Measurements from ENCODE around the gene HS3ST1.

HS3ST1 gene

DNA sequence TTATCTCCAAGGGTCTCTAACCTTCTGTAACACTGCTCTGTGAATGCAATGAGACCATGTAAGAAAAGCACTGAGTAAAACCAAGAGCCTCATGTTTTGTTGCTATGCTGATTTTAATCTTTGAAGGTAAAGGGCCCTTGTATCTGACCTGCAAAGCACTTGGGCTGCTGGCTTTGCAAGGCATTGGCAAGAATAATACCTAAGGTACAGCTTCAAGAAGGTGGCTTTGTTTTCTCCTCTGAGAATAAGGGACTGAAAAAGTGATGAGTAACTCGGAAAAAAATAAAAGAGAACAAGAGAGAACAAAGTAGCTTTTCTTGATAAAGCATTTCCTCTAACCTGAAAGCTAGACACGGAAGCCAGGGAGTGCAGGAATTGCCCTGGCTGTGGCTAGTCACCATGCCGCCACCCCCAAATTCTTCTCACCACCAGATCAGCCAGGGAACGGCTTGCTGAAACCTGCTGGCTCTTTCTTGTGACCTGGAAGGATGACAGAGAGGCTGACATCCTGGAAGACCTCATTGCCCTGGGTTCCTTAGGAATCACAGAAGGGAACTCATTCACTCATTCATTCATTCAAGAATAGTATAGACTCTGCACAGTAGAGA is 41.8 kb upstream of the HS3ST1 start:
- no peaks in the 10 kb centered on the region for H3K9me2 ChIP-seq (replicated peaks; ENCODE audit: control insufficient read depth, low read length)
- no peaks in the 10 kb centered on the region for H3K9me3 ChIP-seq (ENCODE audit: control insufficient read depth, insufficient read depth, low read length)

DNA sequence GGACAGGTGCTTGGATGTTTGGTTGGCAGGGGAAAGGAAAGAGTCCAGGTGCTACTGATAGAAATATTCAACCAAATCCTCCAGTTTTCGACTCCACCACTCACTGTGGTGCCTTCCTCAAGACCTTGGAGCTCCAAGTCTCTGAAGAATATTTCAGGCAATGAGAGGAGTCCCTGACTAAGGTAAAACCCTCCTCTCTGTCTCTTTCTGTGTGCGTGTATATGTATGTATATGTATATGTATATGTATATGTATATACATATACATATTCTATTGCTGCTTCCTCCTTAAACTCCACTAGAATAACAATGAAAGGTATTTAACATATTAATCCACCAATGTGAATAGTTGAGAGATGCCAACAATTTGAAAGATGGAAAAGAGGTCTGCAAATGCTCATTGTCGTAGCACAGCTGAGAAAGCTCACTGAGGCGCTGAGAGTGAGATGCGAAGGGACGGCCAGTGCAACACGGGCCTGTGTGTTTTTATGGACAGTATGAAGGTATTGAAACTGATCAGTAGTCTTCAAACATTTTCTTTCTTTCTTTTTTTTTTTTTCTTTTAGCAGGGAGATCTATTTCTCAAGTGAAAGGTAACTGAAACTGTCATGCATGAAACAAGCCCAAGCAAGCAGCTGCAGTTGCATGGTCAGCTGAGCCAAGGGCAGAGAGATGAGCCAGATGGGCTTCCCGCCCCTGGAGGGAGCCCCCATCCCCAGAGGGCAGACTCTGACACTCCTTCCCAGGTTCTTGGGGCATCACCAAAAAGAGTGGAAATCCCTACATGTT is 41.1 kb upstream of the HS3ST1 start:
- H3K4me2 ChIP-seq (ENCODE audit: low read length), result no peak overlapping the region

More for the DNA sequence above, 41.8 kb upstream of the HS3ST1 start:
- Histone ChIP-seq H3K79me2 (ENCODE audit: control insufficient read depth, low read length) (no peaks in the 10 kb centered on the region), H4K20me1 (ENCODE audit: control insufficient read depth, insufficient read depth, low read depth, low read length) (no peaks in the 10 kb centered on the region), H3F3A (ENCODE audit: control insufficient read depth, insufficient read depth) (no peaks in the 10 kb centered on the region), H3K4me1 (ENCODE audit: control insufficient read depth, low read length) (peaks cover 5% of the 10 kb centered on the region), H3K4me3 (ENCODE audit: low read length) (no peak overlapping the region), H3K4me2 (ENCODE audit: low read length) (no peak overlapping the region), H3K27me3 (ENCODE audit: control insufficient read depth, low read length) (no peaks in the 10 kb centered on the region), H3K27ac (ENCODE audit: low read depth, low read length) (no peak overlapping the region), H3K36me3 (ENCODE audit: control insufficient read depth, low read length) (no peaks in the 10 kb centered on the region)
- TF ChIP-seq EZH2phosphoT487 (IDR thresholded peaks at IDR 0.05; ENCODE audit: borderline replicate concordance, low read length), result no peak
- TF ChIP-seq, protein P1, sequence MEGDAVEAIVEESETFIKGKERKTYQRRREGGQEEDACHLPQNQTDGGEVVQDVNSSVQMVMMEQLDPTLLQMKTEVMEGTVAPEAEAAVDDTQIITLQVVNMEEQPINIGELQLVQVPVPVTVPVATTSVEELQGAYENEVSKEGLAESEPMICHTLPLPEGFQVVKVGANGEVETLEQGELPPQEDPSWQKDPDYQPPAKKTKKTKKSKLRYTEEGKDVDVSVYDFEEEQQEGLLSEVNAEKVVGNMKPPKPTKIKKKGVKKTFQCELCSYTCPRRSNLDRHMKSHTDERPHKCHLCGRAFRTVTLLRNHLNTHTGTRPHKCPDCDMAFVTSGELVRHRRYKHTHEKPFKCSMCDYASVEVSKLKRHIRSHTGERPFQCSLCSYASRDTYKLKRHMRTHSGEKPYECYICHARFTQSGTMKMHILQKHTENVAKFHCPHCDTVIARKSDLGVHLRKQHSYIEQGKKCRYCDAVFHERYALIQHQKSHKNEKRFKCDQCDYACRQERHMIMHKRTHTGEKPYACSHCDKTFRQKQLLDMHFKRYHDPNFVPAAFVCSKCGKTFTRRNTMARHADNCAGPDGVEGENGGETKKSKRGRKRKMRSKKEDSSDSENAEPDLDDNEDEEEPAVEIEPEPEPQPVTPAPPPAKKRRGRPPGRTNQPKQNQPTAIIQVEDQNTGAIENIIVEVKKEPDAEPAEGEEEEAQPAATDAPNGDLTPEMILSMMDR (IDR thresholded peaks at IDR 0.05; ENCODE audit: low read depth, low read length, poor library complexity, severe bottlenecking), result no peak

DNA sequence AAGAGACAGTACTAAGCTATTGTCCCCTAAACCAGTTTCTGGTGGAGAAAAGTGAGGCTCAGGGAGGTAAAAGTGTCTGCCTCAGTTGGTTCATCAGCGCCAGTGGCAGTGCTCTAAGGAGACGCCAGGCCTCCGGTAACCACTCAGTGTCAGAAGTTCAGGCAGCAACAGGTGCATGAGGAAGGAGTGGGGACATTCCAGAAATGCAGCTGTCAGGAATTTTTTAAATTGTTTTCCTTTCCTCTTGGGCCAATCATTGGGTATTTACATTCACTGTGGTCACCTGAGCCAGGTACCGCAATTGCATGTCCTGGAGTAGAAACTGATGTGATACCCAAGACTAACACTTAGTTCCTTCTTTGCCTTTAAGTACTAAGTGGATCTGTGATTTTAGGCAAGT is 40.2 kb upstream of the HS3ST1 start:
- Histone ChIP-seq H3K9me3 (ENCODE audit: control insufficient read depth, insufficient read depth, low read length) (no peaks in the 10 kb centered on the region), H3K79me2 (ENCODE audit: control insufficient read depth, low read length) (no peaks in the 10 kb centered on the region), H3K27ac (ENCODE audit: low read depth, low read length) (no peak overlapping the region), H3K27me3 (ENCODE audit: control insufficient read depth, low read length) (no peaks in the 10 kb centered on the region), H3K36me3 (ENCODE audit: control insufficient read depth, low read length) (no peaks in the 10 kb centered on the region), H3F3A (ENCODE audit: control insufficient read depth, insufficient read depth) (no peaks in the 10 kb centered on the region), H3K9me2 (replicated peaks; ENCODE audit: control insufficient read depth, low read length) (no peaks in the 10 kb centered on the region), H3K4me2 (ENCODE audit: low read length) (no peak overlapping the region), H3K4me3 (ENCODE audit: low read length) (no peak overlapping the region), H4K20me1 (ENCODE audit: control insufficient read depth, insufficient read depth, low read depth, low read length) (no peaks in the 10 kb centered on the region), H3K4me1 (ENCODE audit: control insufficient read depth, low read length) (peaks cover 5% of the 10 kb centered on the region)
- TF ChIP-seq EZH2phosphoT487 (IDR thresholded peaks at IDR 0.05; ENCODE audit: borderline replicate concordance, low read length), result no peak

More for the DNA sequence above, 41.1 kb upstream of the HS3ST1 start:
- no peaks in the 10 kb centered on the region for H4K20me1 ChIP-seq (ENCODE audit: control insufficient read depth, insufficient read depth, low read depth, low read length)
- H3K79me2 ChIP-seq (ENCODE audit: control insufficient read depth, low read length), result no peaks in the 10 kb centered on the region
- no peaks in the 10 kb centered on the region for H3K27me3 ChIP-seq (ENCODE audit: control insufficient read depth, low read length)
- TF ChIP-seq EZH2phosphoT487 (IDR thresholded peaks at IDR 0.05; ENCODE audit: borderline replicate concordance, low read length), result no peak
- TF ChIP-seq, protein P1 (IDR thresholded peaks at IDR 0.05; ENCODE audit: low read depth, low read length, poor library complexity, severe bottlenecking), result no peak
- H3K27ac ChIP-seq (ENCODE audit: low read depth, low read length), result no peak overlapping the region
- H3F3A ChIP-seq (ENCODE audit: control insufficient read depth, insufficient read depth), result no peaks in the 10 kb centered on the region
- H3K4me3 ChIP-seq (ENCODE audit: low read length), result no peak overlapping the region
- no peaks in the 10 kb centered on the region for H3K9me3 ChIP-seq (ENCODE audit: control insufficient read depth, insufficient read depth, low read length)
- no peaks in the 10 kb centered on the region for H3K36me3 ChIP-seq (ENCODE audit: control insufficient read depth, low read length)
- no peaks in the 10 kb centered on the region for H3K9me2 ChIP-seq (replicated peaks; ENCODE audit: control insufficient read depth, low read length)
- H3K4me1 ChIP-seq (ENCODE audit: control insufficient read depth, low read length), result peaks cover 5% of the 10 kb centered on the region

DNA sequence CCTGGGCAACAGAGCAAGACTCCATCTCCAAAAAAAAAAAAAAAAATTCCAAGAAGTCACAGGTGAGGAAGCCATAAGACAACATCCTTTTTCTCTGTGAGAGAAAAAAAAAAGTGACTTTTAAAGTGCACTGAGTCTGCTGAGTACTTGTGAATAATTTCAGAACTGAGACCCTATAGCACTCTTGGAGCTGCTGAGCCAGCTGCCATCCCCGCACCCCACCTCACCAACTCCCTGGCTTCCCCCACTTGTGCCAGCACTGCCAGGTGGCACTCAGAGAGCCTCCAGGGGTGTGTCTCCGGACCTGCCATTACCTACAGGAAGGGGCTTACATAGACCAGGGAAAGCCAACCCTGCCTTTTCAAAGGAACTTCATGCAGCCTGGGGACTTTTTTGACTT is 39.2 kb upstream of the HS3ST1 start:
- Histone ChIP-seq H3K36me3 (ENCODE audit: control insufficient read depth, low read length) (no peaks in the 10 kb centered on the region), H3K4me3 (ENCODE audit: low read length) (no peak overlapping the region), H3K9me2 (replicated peaks; ENCODE audit: control insufficient read depth, low read length) (no peaks in the 10 kb centered on the region), H3K4me2 (ENCODE audit: low read length) (no peak overlapping the region), H3F3A (ENCODE audit: control insufficient read depth, insufficient read depth) (no peaks in the 10 kb centered on the region), H3K27me3 (ENCODE audit: control insufficient read depth, low read length) (no peaks in the 10 kb centered on the region), H3K4me1 (ENCODE audit: control insufficient read depth, low read length) (peaks cover 5% of the 10 kb centered on the region), H3K79me2 (ENCODE audit: control insufficient read depth, low read length) (no peaks in the 10 kb centered on the region), H4K20me1 (ENCODE audit: control insufficient read depth, insufficient read depth, low read depth, low read length) (no peaks in the 10 kb centered on the region), H3K9me3 (ENCODE audit: control insufficient read depth, insufficient read depth, low read length) (no peaks in the 10 kb centered on the region), H3K27ac (ENCODE audit: low read depth, low read length) (no peak overlapping the region)
- TF ChIP-seq, protein P1 (IDR thresholded peaks at IDR 0.05; ENCODE audit: low read depth, low read length, poor library complexity, severe bottlenecking), result no peak
- no peak for TF ChIP-seq EZH2phosphoT487 (IDR thresholded peaks at IDR 0.05; ENCODE audit: borderline replicate concordance, low read length)

All from DOHH2 (cell line).